Ovary (tissue), 9 donors: ENCODE results near the gene B3GNT5. TPM values are rescaled to one million over a fixed set of nuclear protein-coding genes. Genes with fewer than 3 reads are reported as not detected.

Experiments
- DNase-seq, 5 donors: peaks; one replicate each; pipeline ENCODE4 v3.0.0-alpha.2; 2019 to 2020
- H3K27ac ChIP-seq, 2 donors: fragments of 200-600 bp; one replicate each; pipeline versions ENCODE4 v1.5.1 to v1.8.0; 2019 to 2022
- H3K27me3 ChIP-seq: fragments of 200-600 bp; one replicate; pipeline ENCODE4 v1.8.0; 2022
- H3K36me3 ChIP-seq: fragments of 200-600 bp; sonication (generic); one replicate; pipeline ENCODE4 v1.5.1; 2019
- H3K4me1 ChIP-seq: one replicate; pipeline ENCODE4 v1.8.1; 2013; ENCODE audit warnings: mild to moderate bottlenecking, moderate library complexity; ENCODE audit not compliant: insufficient read depth
- H3K4me3 ChIP-seq: fragments of 200-600 bp; sonication (generic); one replicate; pipeline ENCODE4 v1.5.1; 2017
- H3K9me3 ChIP-seq, 2 donors: fragments of 200-600 bp in 1 of 2; sonication (generic) in 1 of 2; one replicate each; pipeline versions ENCODE4 v1.5.1 to v1.8.1; 2013 to 2019; ENCODE audit warnings: mild to moderate bottlenecking in 1 of 2, moderate library complexity in 1 of 2
- CTCF ChIP-seq, 3 donors: fragments of 450-650 bp in 2 of 3; fragments of 200-600 bp in 1 of 3; IDR thresholded peaks; one replicate each; pipeline versions ENCODE4 v1.5.1 to v1.8.0; 2016 to 2022; ENCODE audit warnings: antibody characterized with exemption in 3 of 3, mild to moderate bottlenecking in 1 of 3
- EP300 ChIP-seq: sonication (generic); formaldehyde crosslinking; IDR thresholded peaks from one replicate; pipeline ENCODE4 v1.6.1; 2017; ENCODE audit warnings: antibody characterized with exemption
- POLR2A ChIP-seq: fragments of 450-650 bp; IDR thresholded peaks from one replicate; pipeline ENCODE4 v1.6.1; 2017; ENCODE audit warnings: antibody characterized with exemption, mild to moderate bottlenecking, moderate library complexity
- WGBS, 3 donors: extraction: QIAGEN DNeasy Blood & Tissue Kit in 1 of 3; methylation state at CpG; one replicate each; pipeline versions ENCODE4 v1.1.5 to v1.1.7; 2013 to 2017; 5-methylcytosine and 5-hydroxymethylcytosine counted together
- intact Hi-C, 4 donors: fragments of 100-400 bp; cut with DNase I; formaldehyde crosslinking; loops; one replicate each; pipeline versions ENCODE4 v1.11.0 to v1.15.1; 2022 to 2023
- polyA plus RNA-seq, 2 donors: library from polyadenylated mRNA; stranded (reverse); fragments of 200-250 nt in 1 of 2; fragments of 350-450 nt in 1 of 2; fragmentation: Illumina TruSeq in 1 of 2; extraction: RNeasy Lipid Tissue Mini Kit (QIAGEN cat#74804) in 1 of 2; gene quantifications; one replicate each; pipeline ENCODE4 v1.2.3, GENCODE V29; 2013 to 2014
- total RNA-seq, 7 donors: library from RNA; depleted of rRNA in 2 of 7; stranded (reverse); fragments of >200 nt in 2 of 7; fragmentation: NEBNext Ultra II Directional in 3 of 7; extraction: Animal tissue kit (Norgen Biotek cat#: 25700) in 3 of 7; gene quantifications; one replicate each; pipeline versions ENCODE4 v1.1.0 to v1.2.4, GENCODE V29; 2016 to 2023
- donor health status: DM: no; HTN: no; CAD: no; lungs with moderate emphysema.
- donor health status: DM: no; HTN: no; CAD: no.
- donor health status: Bipolar disorder and iron deficiency.
- donor health status: DM: yes; HTN: yes; CAD: no.
- donor health status: DM: no; HTN: no; CAD: no.
- donor health status: DM: yes; HTN: yes; CAD: no.

Gene B3GNT5
- total and polyA plus RNA-seq, 9 donors, result 4.1 to 12.9 (median 6.8) TPM

GRCh38 chr3:183274609-183275008, 21.6 kb downstream of the B3GNT5 start:
- H3K4me1 ChIP-seq, result no peaks in the 10 kb centered on the region
- TF ChIP-seq EP300 (no peak), CTCF (IDR thresholded peaks at IDR 0.05) (no peak), POLR2A (no peak)
- intact Hi-C loops, result no loop called here
- H3K27me3 ChIP-seq, result no peaks in the 10 kb centered on the region
- H3K4me3 ChIP-seq, result no peak overlapping the region
- H3K27ac ChIP-seq, result no peak overlapping the region
- no peak for DNase-seq
- H3K9me3 ChIP-seq, result no peaks in the 10 kb centered on the region
- H3K36me3 ChIP-seq, result no peaks in the 10 kb centered on the region
- 90 to 95% (median 94%) methylated on average over 5 of the region's 5 CpGs for WGBS, 3 donors

DNA sequence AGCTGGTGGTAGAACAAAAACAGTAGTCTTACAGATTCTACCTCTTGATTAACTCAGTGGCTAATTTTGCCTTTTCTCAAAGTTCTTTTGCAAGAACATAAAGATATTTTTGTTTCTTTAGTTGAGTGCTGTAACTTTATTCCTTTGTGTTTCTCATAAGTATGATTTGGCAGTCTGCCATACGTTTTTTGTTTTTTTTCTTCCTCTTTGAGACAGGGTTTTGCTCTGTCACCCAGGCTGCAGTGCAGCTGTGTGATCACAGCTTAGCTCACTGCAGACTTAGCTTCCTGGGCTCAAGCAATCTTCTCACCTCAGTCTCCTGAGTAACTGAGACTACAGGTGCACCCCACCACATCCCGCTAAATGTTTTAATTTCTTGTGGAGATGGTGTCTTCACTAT, 22.4 kb downstream of the B3GNT5 start:
- no peaks in the 10 kb centered on the region for H3K27me3 ChIP-seq
- no peaks in the 10 kb centered on the region for H3K9me3 ChIP-seq
- intact Hi-C loops, result no loop called here
- WGBS, 3 donors, result 35 to 47% (median 47%) methylated on average over 2 of the region's 2 CpGs
- DNase-seq, result no peak
- no peak overlapping the region for H3K4me3 ChIP-seq
- H3K27ac ChIP-seq, result no peak overlapping the region
- no peaks in the 10 kb centered on the region for H3K4me1 ChIP-seq
- TF ChIP-seq CTCF (IDR thresholded peaks at IDR 0.05) (no peak), POLR2A (no peak), EP300 (no peak)
- H3K36me3 ChIP-seq, result no peaks in the 10 kb centered on the region

DNA sequence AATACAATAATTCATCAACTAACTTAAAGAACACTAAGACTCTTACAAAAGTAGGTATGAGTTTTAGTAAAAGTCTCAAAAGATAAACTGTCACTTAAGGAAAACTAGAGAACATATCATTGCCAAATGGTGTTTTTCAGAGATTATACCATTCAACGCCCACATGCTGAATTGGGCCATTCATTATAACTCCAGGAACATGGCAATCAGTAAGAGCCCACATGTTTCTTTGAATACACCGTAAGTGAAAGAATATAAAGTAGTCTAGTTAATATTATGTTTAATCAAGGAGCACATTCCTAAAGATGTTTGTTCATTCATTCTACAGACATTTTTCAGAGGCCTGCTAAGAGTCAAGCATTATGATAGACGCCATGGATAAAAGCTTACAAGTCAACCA, 22.9 kb downstream of the B3GNT5 start:
- DNase-seq, result no peak

GRCh38 chr3:183277260-183277659, 24.2 kb downstream of the B3GNT5 start:
- H3K4me1 ChIP-seq, result no peaks in the 10 kb centered on the region
- TF ChIP-seq EP300 (no peak), CTCF (IDR thresholded peaks at IDR 0.05) (no peak), POLR2A (no peak)
- no peak overlapping the region for H3K27ac ChIP-seq
- no peaks in the 10 kb centered on the region for H3K27me3 ChIP-seq
- DNase-seq, result no peak
- H3K36me3 ChIP-seq, result no peaks in the 10 kb centered on the region
- intact Hi-C loops, result no loop called here
- WGBS, 3 donors, result 95 to 99% (median 97%) methylated on average over 5 of the region's 5 CpGs
- no peak overlapping the region for H3K4me3 ChIP-seq
- H3K9me3 ChIP-seq, result no peaks in the 10 kb centered on the region

More for the DNA sequence above, 22.9 kb downstream of the B3GNT5 start:
- WGBS, 3 donors, result 68 to 81% (median 80%) methylated on average over 3 of the region's 3 CpGs
- no peak for TF ChIP-seq POLR2A
- no peak for TF ChIP-seq EP300
- no peak for TF ChIP-seq CTCF (IDR thresholded peaks at IDR 0.05)
- H3K36me3 ChIP-seq, result no peaks in the 10 kb centered on the region
- H3K4me3 ChIP-seq, result no peak overlapping the region
- no peaks in the 10 kb centered on the region for H3K4me1 ChIP-seq
- no peak overlapping the region for H3K27ac ChIP-seq
- no peaks in the 10 kb centered on the region for H3K27me3 ChIP-seq
- intact Hi-C loops, result no loop called here
- no peaks in the 10 kb centered on the region for H3K9me3 ChIP-seq
